SJSA1 (cell line): ENCODE results near the gene TCF7L2. TPM values are rescaled to one million over a fixed set of nuclear protein-coding genes. Genes with fewer than 3 reads are reported as not detected.

Experiments used
- DNase-seq, 2 experiments: peaks; one replicate each; pipeline ENCODE4 v3.0.0-alpha.2; 2015 to 2020; ENCODE audit warnings: low spot score in 2 of 2, low read depth in 1 of 2
- H3K27ac ChIP-seq: fragments of 250-450 bp; sonication (Bioruptor Pico); 2 replicates; pipeline ENCODE4 v1.5.1; 2020; ENCODE audit warnings: mild to moderate bottlenecking, moderate library complexity
- H3K27me3 ChIP-seq: fragments of 250-450 bp; sonication (Bioruptor Pico); replicated peaks from 2 replicates; pipeline ENCODE4 v1.5.1; 2020; ENCODE audit warnings: mild to moderate bottlenecking, moderate library complexity
- H3K36me3 ChIP-seq: fragments of 250-450 bp; sonication (Bioruptor Pico); 2 replicates; pipeline ENCODE4 v1.5.1; 2020; ENCODE audit warnings: mild to moderate bottlenecking
- H3K4me1 ChIP-seq: fragments of 250-450 bp; sonication (Bioruptor Pico); replicated peaks from 2 replicates; pipeline ENCODE4 v1.6.1; 2021; ENCODE audit warnings: mild to moderate bottlenecking
- H3K4me3 ChIP-seq: fragments of 250-450 bp; sonication (Bioruptor Pico); 2 replicates; pipeline ENCODE4 v1.5.1; 2020; ENCODE audit warnings: mild to moderate bottlenecking
- H3K9me3 ChIP-seq: fragments of 250-450 bp; sonication (Bioruptor Pico); replicated peaks from 2 replicates; pipeline ENCODE4 v1.5.1; 2020; ENCODE audit warnings: mild to moderate bottlenecking
- total RNA-seq: library from RNA; depleted of rRNA; stranded (reverse); fragments of >200 nt; shearing (Covaris generic); gene quantifications from 2 replicates; pipeline ENCODE4 v1.2.3, GENCODE V29; 2014

TCF7L2 gene
- total RNA-seq, 1 experiment from 2014 or later = 4.4 TPM

GRCh38 chr10:113167702-113168101, 217.7 kb downstream of the TCF7L2 start:
- no peaks in the 10 kb centered on the region for H3K27me3 ChIP-seq
- H3K36me3 ChIP-seq = peaks cover 13% of the 10 kb centered on the region
- H3K9me3 ChIP-seq = no peaks in the 10 kb centered on the region
- DNase-seq = no peak
- H3K27ac ChIP-seq = no peak overlapping the region
- H3K4me3 ChIP-seq = no peak overlapping the region
- H3K4me1 ChIP-seq = peaks cover 21% of the 10 kb centered on the region

DNA sequence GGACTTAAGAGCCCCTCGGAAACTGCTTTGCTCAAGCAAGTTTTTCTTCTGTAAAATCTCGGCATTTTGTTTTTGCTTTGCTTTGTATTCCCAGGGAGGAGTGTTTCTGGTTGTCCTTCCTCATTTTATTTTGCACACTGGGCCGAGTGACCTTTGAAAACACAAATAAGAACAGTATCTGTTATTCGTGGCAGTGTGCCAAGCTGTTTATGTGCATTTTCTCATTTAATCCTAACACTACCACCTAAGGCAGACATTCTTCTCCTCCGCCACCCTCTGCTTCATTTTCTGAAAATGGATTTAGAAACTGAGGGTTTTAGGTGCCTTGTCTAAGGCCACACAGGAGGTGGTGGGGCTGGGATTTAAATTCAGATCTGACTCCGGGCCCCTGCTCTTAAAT, 218.5 kb downstream of the TCF7L2 start:
- Histone ChIP-seq H3K27ac (peak overlapping the region; percentile 25), H3K36me3 (peaks cover 13% of the 10 kb centered on the region), H3K4me1 (peaks cover 21% of the 10 kb centered on the region), H3K4me3 (no peak overlapping the region), H3K9me3 (no peaks in the 10 kb centered on the region), H3K27me3 (no peaks in the 10 kb centered on the region)
- DNase-seq = peak in 1 of 2 experiments; percentile 45

DNA sequence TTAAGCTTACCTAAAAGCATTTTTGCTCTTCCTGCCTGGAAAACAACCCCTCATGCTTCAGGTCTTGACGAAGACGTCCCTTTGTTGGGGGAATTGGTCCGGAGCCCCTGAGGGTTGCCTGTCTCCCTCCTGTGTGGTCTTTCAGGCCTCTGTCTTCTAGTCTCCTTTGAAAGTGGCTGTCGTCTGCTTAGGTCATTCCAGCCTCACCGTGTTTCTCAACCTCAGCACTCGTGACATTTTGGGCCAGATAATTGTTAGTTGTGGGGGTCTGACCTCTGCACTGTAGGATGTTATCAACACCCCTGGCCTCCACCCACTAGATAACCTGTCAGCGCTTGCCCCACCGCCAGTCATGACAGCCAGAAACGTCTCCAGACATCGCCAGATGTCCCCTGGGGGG, 219.1 kb downstream of the TCF7L2 start:
- Histone ChIP-seq H3K4me1 (peaks cover 21% of the 10 kb centered on the region), H3K27me3 (no peaks in the 10 kb centered on the region), H3K9me3 (no peaks in the 10 kb centered on the region), H3K4me3 (no peak overlapping the region), H3K27ac (peak overlapping the region; percentile 25), H3K36me3 (peaks cover 9% of the 10 kb centered on the region)
- no peak for DNase-seq

DNA sequence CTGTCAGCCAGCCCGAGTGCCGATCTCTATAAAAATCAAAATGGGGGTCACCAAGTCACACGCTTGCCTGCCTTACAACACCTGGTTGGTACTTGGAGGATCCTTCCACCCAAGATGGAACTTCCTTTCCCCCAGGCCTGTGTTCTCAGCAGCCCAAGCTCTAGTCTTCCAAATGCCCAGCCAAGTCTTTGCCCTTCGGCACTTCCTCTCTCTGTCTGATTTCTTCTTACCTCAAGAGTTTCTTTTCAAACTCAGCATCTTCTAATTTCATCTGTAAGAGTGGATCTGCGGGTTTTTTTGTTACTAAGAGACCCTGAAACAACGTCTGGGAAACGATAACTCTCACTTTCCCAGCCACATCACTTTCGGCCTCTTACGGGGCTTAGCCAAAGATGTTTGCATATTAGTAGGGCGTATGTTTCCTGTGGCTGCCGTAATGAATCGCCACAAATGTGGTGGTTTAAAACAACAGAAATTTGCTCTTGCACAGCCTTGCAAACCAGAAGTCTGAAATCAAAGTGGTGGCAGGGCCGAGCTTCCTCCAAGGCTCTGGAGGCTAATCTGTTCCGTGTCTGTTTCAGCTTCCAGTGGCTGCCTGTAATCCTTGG, 219.9 kb downstream of the TCF7L2 start:
- peaks cover 8% of the 10 kb centered on the region; the same call in 1 of the 2 replicates for H3K36me3 ChIP-seq
- H3K9me3 ChIP-seq = no peaks in the 10 kb centered on the region
- no peaks in the 10 kb centered on the region for H3K27me3 ChIP-seq
- no peak overlapping the region for H3K4me3 ChIP-seq
- DNase-seq = no peak
- peaks cover 21% of the 10 kb centered on the region for H3K4me1 ChIP-seq
- H3K27ac ChIP-seq = no peak overlapping the region

GRCh38 chr10:113171662-113172061, 221.6 kb downstream of the TCF7L2 start:
- Histone ChIP-seq H3K9me3 (no peaks in the 10 kb centered on the region), H3K36me3 (peaks cover 8% of the 10 kb centered on the region; the same call in 1 of the 2 replicates), H3K4me3 (no peak overlapping the region), H3K4me1 (peaks cover 21% of the 10 kb centered on the region), H3K27me3 (no peaks in the 10 kb centered on the region), H3K27ac (no peak overlapping the region)
- DNase-seq = no peak

DNA sequence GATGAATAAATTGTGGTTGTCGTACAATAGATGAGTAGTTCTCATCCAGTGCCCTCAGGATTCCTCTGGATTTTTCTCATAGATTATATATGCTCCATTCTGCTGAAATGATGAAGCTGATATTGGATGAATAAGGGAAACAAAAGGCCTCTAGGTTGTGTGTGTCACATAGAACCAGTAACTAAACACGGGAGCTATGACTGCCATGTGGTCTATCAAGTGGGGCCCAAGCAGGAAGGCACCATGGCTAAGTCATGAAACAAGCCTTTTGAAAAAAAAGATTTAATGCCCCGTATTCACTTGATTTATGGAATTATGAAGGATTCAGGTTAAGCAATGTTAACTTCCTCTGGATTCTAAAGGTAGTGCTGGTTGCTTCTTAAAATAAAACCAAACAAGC, 225.1 kb downstream of the TCF7L2 start:
- DNase-seq = no peak
- no peaks in the 10 kb centered on the region for H3K27me3 ChIP-seq
- no peaks in the 10 kb centered on the region for H3K36me3 ChIP-seq
- no peaks in the 10 kb centered on the region for H3K4me1 ChIP-seq
- no peak overlapping the region for H3K4me3 ChIP-seq
- no peaks in the 10 kb centered on the region for H3K9me3 ChIP-seq
- H3K27ac ChIP-seq = no peak overlapping the region

- no peaks in the 10 kb centered on the region for H3K9me3 ChIP-seq
- DNase-seq = no peak
- no peaks in the 10 kb centered on the region for H3K36me3 ChIP-seq
- no peak overlapping the region for H3K4me3 ChIP-seq
- no peaks in the 10 kb centered on the region for H3K4me1 ChIP-seq
- no peak overlapping the region for H3K27ac ChIP-seq
- no peaks in the 10 kb centered on the region for H3K27me3 ChIP-seq
These were observed 226.0 kb downstream of the TCF7L2 start for GRCh38 chr10:113175756-113176651.

- Histone ChIP-seq H3K27me3 (no peaks in the 10 kb centered on the region), H3K9me3 (no peaks in the 10 kb centered on the region), H3K36me3 (no peaks in the 10 kb centered on the region), H3K4me3 (no peak overlapping the region), H3K27ac (no peak overlapping the region), H3K4me1 (no peaks in the 10 kb centered on the region)
- no peak for DNase-seq
These were observed 226.7 kb downstream of the TCF7L2 start for GRCh38 chr10:113176652-113177155.

DNA sequence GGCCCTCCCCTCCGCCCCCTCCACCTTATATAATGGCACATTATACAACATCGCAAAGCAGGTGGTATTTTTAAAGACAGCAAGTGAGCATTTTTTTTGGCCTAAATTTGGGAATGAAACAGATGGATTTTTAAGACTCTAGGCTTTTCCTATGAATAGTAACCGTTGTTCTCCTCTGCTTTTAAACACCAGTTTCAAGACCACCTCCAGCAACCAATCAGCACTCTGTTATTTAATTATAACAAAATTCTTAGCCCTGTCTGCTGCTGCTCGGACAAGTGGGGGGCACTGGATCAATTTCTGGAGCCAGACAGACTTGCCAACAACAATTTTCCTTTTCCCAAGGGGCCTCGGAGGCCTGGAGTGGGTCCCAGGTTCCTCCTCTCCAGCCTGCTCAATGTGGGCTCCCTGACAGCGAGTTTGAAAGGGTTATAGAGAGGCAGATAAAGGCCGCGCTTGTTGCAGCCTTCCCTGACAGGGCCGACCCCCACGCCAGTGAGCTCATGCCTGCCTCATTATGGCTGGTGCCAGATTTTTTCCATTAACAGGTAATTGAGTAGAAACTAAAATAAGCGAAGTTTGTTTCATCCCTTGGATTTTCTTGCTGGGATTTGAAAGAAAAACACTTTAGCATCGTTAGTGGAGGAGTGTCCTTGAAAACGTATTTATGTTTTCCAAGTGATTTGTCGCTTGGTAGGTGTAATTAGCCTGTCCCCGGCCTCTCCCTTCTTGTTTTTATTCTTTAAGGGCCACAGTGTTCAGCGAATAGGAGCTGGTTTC, 227.3 kb downstream of the TCF7L2 start:
- H3K36me3 ChIP-seq = no peaks in the 10 kb centered on the region
- no peak overlapping the region for H3K27ac ChIP-seq
- H3K9me3 ChIP-seq = no peaks in the 10 kb centered on the region
- no peak overlapping the region for H3K4me3 ChIP-seq
- no peak for DNase-seq
- H3K27me3 ChIP-seq = no peaks in the 10 kb centered on the region
- no peaks in the 10 kb centered on the region for H3K4me1 ChIP-seq

- H3K4me3 ChIP-seq = no peak overlapping the region
- no peaks in the 10 kb centered on the region for H3K9me3 ChIP-seq
- H3K27me3 ChIP-seq = no peaks in the 10 kb centered on the region
- no peak for DNase-seq
- H3K36me3 ChIP-seq = no peaks in the 10 kb centered on the region
- no peaks in the 10 kb centered on the region for H3K4me1 ChIP-seq
- no peak overlapping the region for H3K27ac ChIP-seq
These were observed 227.9 kb downstream of the TCF7L2 start for GRCh38 chr10:113177936-113178335.

DNA sequence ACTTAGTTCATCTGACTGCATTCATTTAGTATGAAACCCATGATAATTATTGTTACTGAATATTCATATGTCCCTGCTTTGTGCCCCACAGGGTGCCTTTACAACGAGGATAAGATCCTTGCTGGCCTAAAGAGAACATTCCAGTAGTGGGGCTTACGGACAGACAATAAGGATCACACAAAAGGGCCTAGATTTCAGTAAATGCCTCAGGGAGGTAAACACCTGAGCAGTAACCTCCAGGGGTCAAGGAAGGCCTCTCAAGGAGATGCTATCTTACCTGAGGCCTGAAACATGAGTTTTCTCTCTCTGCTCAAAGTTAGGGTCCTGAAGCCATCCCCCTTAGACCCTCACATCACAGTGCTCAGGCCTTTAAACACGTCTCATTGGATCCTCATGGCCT, 228.7 kb downstream of the TCF7L2 start:
- Histone ChIP-seq H3K27ac (no peak overlapping the region), H3K4me1 (no peaks in the 10 kb centered on the region), H3K27me3 (no peaks in the 10 kb centered on the region), H3K9me3 (no peaks in the 10 kb centered on the region), H3K36me3 (no peaks in the 10 kb centered on the region), H3K4me3 (no peak overlapping the region)
- DNase-seq = no peak

- Histone ChIP-seq H3K4me1 (no peaks in the 10 kb centered on the region), H3K27ac (no peak overlapping the region), H3K27me3 (no peaks in the 10 kb centered on the region), H3K9me3 (no peaks in the 10 kb centered on the region), H3K36me3 (no peaks in the 10 kb centered on the region), H3K4me3 (no peak overlapping the region)
- no peak for DNase-seq
These were observed 229.2 kb downstream of the TCF7L2 start for GRCh38 chr10:113179265-113179664.

GRCh38 chr10:113179966-113180365, 229.9 kb downstream of the TCF7L2 start:
- Histone ChIP-seq H3K4me3 (no peak overlapping the region), H3K9me3 (no peaks in the 10 kb centered on the region), H3K27me3 (no peaks in the 10 kb centered on the region), H3K36me3 (no peaks in the 10 kb centered on the region), H3K4me1 (no peaks in the 10 kb centered on the region), H3K27ac (no peak overlapping the region)
- DNase-seq = no peak
